HK-2 (cell line): Measurements from ENCODE around the gene GDF15.
"Not testable (repeated sequence)": the region's sequence is repeated elsewhere in the genome, so short reads cannot be mapped to it uniquely, and the experiment has no call there.

Experiments used
- DNase-seq: peaks from one replicate; pipeline ENCODE4 v3.0.0-alpha.2; 2018; ENCODE audit not compliant: unreplicated experiment

GDF15 gene

DNA sequence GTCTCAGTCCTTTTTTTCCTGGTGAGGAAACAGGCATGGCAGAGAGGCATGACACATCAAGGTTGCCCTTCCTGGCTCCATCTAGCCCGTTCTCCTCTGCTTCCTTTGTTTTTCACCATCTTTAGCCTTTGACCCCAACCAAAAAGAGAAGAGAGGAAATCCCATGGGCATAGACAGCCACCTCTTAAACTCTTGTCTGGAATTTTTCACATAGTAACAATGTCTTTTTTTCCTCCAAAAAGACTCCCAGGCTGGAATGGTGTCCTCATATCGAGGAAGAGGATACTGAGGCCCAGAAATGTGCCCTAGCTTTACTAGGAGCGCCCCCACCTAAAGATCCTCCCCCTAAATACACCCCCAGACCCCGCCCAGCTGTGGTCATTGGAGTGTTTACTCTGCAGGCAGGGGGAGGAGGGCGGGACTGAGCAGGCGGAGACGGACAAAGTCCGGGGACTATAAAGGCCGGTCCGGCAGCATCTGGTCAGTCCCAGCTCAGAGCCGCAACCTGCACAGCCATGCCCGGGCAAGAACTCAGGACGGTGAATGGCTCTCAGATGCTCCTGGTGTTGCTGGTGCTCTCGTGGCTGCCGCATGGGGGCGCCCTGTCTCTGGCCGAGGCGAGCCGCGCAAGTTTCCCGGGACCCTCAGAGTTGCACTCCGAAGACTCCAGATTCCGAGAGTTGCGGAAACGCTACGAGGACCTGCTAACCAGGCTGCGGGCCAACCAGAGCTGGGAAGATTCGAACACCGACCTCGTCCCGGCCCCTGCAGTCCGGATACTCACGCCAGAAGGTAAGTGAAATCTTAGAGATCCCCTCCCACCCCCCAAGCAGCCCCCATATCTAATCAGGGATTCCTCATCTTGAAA, at the start of gene GDF15:
Gene GDF15 (plus strand): TSS at position 484 of the 868 bp plus-strand sequence. CDS start 32 bp downstream, at position 516.
- DNase-seq, result peak; percentile 89

DNA sequence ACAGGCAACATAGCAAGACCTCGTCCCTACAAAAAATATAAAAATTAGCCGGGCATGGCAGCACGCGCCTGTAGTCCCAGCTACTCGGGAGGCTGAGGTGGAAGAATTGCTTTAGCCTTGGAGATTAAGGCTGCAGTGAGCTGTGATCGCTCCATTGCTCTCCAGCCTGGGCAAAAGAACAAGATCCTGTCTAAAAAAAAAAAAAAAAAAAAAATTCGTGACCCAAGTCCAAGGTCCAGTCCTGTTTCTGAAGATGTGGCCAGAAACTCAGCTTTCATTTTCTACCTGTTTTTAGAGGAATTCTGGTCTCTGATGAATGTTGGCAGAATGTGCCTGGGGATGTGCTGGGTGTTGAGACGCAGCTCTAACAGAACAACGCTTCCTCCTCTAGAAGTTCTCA, 47.4 kb upstream of the GDF15 start:
- no peak for DNase-seq

DNA sequence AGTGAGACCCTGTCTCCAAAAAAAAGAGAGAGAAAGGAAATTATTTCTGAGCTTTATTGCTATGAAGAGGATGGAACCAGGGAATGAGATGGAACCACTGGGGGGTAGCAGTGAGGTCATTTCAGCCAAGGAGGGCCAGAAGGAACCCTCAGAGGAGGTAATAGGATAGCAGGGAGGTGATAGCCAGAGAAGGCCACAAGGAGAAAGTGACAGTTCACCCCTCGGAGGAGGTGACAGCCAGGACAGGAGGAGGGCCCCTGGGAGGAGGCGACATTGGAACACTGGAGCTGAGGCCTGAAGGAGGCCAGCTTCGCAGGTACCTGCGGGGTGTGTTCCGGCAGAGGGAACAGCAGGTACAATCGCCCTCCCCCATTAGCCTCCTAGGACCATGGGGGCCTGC, 46.2 kb upstream of the GDF15 start:
- no peak for DNase-seq

DNA sequence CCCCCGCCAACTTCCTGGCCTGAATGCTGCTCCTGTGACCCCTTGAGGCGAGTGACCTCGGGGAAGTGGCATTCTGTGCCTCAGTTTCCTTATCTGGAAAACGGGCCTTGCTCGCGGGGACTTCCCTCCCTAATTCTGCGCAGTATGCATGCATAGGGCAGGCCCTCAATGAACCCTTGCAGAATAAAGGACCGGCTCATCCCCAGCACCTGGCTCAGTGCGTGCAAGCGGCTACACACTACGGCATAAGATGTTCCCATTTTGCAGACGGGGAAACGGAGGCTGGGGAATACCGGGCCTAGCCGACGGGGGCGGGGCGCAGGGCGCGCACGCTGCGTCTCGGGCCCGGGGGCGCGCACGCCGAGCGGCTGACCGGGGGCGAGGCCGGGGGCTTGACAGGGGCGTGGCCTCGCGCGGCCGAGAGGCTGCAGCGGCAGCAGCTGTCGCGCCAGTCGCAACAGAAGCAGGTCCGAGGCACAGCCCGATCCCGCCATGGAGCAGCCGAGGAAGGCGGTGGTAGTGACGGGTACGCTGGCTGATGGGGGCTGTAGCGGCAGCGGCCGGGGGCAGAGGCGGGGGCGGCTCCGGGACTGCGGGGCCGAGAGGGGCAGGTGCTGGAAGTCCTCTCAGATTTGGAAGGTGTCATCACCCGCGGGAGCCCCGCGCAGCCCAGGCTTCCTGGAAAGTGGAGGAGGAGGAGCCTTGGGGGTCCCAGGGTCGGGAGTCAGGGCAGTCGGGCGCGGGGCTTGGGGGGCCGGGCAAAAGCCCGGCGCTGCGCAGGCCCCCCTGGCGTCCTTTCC, 45.6 kb upstream of the GDF15 start, which contains the start of gene PGPEP1:
Gene PGPEP1 (plus strand): TSS at position 409 of the 800 bp plus-strand sequence. CDS start 84 bp downstream, at position 493.
- DNase-seq, result peak; percentile 31

GRCh38 chr19:18340990-18341868, 44.7 kb upstream of the GDF15 start:
- DNase-seq, result peak; percentile 57

GRCh38 chr19:18342090-18342632, 43.8 kb upstream of the GDF15 start:
- DNase-seq, result no peak

DNA sequence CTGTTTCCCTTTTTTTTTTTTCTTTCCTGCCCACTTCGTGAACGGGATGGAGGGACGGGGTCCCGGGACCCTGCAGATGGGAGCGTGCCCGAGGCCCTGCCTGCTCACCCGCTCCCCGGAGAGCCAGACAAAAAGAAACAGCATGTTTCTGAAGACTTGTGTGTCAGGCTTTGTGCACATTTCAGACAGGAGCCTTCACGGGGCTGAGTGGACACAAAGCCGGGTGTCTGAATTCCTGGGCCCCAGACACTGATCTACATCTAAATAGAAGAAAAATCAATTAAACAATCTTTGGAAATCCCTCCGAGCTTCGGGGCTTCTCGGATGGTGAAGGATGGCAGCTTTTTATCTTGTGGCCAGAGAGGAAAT, 41.4 kb upstream of the GDF15 start:
- no peak for DNase-seq

DNA sequence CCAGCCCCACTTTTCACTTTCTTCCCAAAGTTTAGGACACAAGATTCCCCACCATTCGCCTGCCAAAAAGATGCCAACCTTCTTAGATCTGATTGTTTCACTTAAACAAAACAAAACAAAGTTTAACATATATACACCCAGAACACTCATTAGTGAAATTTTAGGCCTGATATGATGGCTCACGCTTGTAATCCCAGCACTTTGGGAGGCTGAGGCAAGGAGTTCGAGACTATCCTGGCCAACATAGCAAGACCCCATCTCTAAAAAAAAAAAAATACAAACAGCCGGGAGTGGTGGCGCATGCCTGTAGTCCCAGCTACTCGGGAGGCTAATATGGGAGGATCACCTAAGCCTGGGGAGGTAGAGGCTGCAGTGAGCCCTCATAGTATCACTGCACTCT, 40.7 kb upstream of the GDF15 start:
- DNase-seq, result no peak

- DNase-seq, result no peak
Observed at GRCh38 chr19:18346091-18346490, 39.9 kb upstream of the GDF15 start.

- DNase-seq, result no peak
Observed at GRCh38 chr19:18348171-18348570, 37.8 kb upstream of the GDF15 start.

DNA sequence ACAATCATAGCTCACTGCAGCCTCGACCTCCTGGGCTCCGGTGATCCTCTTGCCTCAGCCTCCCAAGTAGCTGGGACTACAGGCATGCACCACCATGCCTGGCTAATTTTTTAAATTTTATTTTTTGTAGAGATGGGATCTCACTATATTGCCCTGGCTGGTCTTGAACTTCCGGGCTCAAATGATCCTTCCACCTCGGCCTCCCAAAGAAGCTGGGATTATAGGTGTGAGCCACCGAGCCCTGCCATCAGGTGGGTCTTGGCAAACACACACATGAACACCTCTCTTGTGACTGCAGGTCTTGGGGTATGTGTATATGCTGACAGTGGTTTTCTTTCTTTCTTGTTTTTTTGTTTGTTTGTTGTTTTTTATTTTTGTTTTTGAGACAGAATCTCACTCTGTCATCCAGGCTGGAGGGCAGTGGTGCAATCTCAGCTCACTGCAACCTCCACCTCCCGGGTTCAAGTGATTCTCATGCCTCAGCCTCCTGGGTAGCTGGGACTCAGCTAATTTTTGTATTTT, 37.1 kb upstream of the GDF15 start:
- DNase-seq, result not testable (repeated sequence)

DNA sequence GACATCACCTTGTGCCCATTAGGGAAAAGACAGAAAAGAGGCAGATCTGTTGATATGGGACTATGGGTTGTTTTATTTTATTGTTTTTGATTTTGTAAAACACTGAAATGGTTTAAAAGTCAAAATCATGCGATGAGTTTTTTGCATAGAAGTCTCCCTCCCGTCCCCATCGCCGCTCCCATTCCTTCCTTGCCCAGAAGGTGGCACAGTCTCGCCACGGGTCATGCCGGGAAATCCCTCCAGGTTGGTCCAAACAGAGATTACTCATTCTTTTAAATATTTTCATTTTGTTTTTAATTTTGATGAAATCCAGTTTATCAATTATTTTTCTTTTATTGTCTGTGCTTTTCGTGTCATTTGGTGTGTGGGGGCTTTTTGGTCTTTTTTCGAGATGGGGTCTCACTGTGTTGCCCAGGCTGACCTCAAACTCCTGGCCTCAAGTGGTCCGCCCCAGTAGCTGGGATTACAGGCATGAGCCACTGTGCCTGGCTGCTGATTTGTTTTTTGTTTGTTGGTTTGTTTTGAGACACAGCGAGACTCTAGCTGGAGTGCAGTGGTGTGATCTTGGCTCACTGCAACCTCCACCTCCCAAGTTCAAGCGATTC, 36.3 kb upstream of the GDF15 start:
- peak; percentile 58 for DNase-seq

- DNase-seq, result no peak
Observed at GRCh38 chr19:18350490-18350889, 35.5 kb upstream of the GDF15 start.

DNA sequence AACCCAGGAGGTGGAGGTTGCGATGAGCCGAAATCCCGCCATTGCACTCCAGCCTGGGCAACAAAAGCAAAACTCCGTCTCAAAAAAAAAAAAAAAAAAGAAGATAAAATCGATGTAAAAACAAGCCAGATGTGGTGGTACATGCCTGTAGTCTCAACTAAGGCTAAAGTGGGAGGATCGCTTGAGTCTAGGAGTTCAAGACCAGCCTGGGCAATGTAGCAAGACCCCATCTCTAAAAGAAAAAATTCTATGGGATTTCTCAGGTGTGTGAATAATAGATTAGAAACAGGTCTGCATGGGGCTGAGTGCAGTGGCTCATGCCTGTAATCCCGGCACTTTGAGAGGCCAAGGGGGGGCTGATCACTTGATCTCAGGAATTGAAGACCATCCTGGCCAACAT, 34.4 kb upstream of the GDF15 start:
- DNase-seq, result no peak

GRCh38 chr19:18353378-18354005, 32.5 kb upstream of the GDF15 start:
- DNase-seq, result no peak

DNA sequence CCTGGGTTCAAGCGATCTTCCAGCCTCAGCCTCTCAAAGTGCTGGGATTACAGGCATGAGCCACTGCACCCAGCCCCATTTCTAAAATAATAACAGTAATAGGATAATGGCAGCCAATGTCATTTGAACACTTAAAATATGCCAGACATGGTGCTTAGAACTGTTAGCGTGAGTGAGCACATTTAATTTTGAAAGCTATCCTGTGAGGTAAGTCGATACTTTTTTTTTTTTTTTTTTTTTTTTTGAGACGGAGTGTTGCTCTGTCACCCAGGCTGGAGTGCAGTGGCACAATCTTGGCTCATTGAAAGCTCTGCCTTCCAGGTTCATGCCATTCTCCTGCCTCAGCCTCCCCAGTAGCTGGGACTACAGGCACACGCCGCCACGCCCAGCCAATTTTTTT, 31.2 kb upstream of the GDF15 start:
- not testable (repeated sequence) for DNase-seq

DNA sequence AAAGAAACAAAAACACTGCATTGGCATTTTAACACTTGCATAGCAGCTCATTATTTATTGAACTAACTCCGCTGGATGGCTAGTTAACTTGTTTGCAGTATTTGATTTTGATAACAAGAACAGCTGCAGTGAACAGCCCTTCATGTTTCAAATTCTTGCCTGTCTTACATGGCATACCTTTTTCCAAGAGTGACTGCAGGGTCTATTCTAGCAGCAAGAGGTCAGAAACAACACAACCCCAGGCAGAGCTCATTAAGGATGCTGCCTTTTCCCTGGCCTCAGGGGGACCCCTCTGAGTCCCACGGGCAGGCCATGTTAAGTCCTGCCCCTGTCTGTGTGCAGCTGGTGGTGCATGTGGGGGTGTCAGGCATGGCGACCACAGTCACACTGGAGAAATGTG, 28.9 kb upstream of the GDF15 start:
- DNase-seq, result no peak

GRCh38 chr19:18361646-18362045, 24.3 kb upstream of the GDF15 start:
- DNase-seq, result no peak

DNA sequence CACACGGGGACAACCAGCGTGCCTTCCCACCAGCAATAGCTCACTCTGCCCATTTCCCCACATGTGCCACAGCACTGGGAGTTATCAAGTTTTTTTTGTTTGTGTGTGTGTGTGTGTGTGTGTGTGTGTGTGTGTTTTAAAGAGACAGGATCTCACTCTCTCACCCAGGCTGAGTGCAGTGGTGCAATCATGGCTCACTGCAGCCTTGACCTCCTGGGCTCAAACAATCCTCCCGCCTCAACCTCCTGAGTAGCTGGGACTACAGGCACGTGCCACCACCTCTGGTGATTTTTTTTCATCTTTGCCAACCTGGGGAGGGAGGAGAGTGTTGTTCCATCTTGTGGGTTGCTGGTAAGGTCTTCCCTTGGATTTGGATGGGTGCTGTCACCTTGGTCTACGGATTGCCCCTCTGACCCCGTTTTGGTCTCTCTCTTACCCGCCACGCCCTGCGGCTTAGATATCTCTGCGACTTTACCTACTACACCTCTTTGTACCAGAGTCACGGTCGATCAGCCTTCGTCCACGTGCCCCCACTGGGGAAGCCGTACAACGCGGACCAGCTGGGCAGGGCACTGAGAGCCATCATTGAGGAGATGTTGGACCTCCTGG, 22.9 kb upstream of the GDF15 start:
- no peak for DNase-seq

DNA sequence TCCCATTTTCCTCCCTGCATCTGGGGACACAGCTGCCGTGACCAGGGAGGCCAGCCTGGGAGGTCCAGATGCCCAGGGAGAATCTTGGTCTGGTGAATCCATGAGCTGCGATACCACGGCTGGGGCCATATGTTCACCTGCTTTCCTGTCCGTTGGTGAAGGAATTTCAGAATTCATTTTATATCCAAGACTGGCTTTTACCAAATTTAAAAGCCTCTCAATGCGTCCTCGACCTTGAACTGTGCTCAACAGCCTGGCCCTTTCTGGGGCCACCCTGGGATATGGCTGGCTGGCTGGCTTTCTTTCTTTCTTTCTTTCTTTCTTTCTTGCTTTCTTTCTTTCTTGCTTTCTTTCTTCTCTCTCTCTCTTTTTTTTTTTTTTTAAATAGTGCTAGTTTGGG, 22.2 kb upstream of the GDF15 start:
- DNase-seq, result no peak
